GM19035 (cell line): Measurements from ENCODE around the gene HIPK2.

Experiments
- ATAC-seq: cut with Tn5 transposase; IDR thresholded peaks from one replicate; pipeline ENCODE4 v1.9.1; 2021; ENCODE audit not compliant: unreplicated experiment

The HIPK2 gene

DNA sequence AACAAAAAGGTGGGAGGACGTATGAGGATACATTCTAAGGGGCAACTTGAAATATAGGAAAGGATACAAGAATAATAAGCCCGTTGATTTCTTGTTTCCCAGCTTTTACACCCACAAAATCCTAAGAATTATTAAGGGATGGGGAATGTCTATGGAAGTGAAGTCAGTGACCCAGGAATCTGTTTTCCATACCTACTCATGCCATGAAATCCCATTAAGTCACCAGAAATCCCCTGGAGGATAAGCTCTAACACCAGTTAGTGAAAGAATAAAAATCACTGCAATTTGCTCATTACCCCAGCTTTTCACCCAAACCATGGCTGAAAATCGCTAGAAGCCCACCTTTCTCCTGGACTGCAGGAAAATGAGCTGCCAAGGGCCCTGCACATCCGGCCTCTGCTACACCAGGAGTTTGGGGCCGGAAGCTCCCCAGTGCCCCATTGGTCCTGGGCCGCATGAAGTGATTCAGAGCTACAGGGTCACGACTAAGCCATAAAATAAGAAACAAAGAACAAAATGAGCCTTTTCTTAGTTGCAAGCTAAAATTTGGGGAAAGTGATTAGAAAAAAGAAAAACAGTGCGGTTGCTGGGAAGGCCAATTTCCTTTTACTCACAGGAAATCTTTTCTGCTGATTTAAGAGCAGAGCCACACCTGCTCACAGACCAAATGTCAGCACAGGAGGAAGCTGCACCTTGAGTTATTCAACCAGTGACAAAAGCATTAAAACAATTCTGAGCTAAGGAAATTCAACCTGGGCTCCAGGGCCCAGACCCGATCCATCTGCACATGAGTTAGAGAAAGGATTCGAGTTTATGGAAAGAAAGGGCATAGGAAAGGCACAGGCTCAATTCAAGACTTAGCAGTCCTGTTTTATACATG is 40.3 kb downstream of the HIPK2 start:
- ATAC-seq, result no peak

DNA sequence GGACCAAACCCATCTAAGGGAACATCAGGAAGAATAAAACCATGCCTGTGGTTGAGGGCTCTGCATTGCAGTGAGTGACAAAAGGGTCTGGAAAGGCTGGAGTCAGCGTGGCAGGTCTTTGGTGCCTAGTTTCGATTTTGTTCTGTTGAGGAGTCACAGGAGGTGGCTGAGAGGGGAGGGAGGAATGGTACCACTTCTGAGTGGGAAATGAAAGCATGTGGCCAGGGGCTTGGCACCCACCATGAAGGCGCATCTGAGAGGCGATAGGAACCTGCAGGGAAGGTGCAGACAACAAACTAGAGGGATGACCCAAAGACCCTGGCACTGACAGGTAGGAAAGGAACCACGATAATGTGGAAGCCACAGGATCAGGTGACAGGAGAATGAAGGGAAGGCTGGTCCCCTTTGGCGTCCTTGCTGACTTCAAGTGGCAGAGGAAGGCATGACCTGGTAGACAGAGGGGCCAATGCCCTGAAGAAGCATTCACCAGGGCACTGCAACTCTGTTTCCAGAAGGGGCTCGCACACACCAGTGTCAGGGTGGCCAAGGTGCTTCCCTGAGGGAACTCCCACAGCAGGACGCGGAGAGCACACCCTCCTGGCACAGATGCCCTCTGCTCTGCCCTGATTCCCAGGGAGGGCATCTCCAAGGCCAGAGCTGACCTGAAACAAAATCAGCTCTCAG is 41.7 kb downstream of the HIPK2 start:
- no peak for ATAC-seq

GRCh38 chr7:139735466-139735865 is 42.3 kb downstream of the HIPK2 start:
- no peak for ATAC-seq

DNA sequence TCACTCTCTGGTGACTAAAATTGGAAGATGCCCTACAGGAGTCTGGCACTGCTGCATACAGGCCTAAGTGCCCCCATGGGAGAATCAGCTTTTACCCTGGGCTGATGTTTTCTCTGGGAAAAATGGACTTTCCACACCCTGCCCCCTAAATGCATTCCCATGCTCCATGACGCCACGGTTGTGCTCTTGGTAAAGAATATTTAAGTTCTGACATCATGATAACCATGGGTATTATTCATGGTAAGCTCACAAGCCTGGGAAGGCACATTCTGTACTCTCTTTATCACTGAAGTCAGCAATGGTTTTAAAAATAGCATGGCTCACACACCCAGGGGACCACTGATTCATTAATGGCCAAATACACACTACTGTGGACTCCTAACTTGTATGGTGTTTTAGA is 43.4 kb downstream of the HIPK2 start:
- ATAC-seq, result no peak

- no peak for ATAC-seq
Measured at GRCh38 chr7:139733751-139734150, 44.0 kb downstream of the HIPK2 start.

GRCh38 chr7:139732471-139733167 is 45.2 kb downstream of the HIPK2 start:
- ATAC-seq, result no peak

- no peak for ATAC-seq
Measured at GRCh38 chr7:139731802-139732470, 45.9 kb downstream of the HIPK2 start.

- peak; percentile 88 for ATAC-seq
Measured at GRCh38 chr7:139730746-139731612, 46.8 kb downstream of the HIPK2 start.

DNA sequence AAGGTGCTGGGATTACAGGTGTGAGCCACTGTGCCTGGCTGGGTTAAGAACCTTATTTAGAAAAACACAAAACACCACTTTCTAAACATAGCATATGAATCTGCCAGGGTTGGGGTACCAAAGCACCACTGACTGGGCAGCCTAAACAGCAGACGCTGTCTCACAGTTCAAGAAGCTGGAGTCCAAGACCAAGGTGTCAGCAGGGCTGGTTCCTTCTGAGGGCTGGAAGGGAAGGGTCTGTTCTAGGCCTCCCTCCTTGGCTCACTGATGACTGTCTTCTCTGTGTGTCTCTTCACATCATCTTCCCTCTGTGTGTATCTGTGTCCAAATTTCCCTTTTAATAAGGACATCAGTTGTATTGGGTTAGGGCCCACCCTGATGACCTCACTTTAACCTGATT is 49.6 kb downstream of the HIPK2 start:
- ATAC-seq, result no peak

GRCh38 chr7:139727151-139727705 is 50.6 kb downstream of the HIPK2 start:
- no peak for ATAC-seq

- no peak for ATAC-seq
Measured at GRCh38 chr7:139726485-139726869, 51.3 kb downstream of the HIPK2 start.

DNA sequence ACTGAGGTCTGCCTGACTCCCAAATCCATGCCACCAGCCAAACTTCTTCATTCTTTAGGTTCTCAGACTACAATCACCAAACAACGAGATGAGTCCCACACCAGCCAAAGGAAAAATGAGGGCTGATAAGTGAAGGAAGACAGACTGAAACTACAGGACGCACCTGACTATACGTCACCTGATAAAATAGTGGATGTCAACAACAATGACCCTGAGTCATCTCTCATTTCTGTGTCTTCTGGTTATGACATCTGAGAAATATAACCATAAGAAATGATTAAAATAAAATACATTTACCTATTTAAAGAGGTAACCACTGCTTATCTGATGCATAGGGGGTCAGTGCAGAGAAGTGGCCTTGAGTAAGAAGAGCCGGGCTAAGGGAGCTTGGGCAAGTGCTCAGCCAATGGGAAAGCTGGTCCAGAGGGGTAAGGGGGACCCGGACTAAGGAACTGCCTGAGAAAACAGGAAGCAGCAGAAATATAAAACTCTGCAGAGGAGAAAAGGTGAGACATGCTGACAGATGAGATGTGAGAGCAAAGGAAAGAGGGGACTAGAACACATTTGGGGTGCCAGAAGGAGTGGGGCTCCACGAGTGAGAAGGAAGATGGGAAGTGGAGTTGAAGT is 51.8 kb downstream of the HIPK2 start:
- no peak for ATAC-seq

DNA sequence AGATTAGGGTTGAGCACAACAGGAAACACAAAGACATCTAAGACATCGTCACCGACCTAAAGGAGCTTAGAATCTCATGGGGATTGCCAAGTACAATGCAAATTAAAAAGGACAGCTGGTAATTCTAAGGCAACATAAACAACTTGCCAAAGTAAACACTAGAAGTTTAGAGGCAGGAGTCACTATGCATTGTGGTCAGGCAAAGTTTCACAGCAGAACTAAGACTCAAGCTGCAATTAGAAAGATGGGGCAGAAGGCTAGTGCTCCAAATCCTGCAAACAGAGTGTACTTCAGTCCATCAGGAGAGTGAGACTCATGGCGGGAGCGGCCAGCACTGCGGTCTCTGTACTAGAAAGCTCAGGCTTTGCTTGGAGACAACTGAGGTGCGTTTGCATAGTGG is 52.7 kb downstream of the HIPK2 start:
- ATAC-seq, result peak; percentile 87

DNA sequence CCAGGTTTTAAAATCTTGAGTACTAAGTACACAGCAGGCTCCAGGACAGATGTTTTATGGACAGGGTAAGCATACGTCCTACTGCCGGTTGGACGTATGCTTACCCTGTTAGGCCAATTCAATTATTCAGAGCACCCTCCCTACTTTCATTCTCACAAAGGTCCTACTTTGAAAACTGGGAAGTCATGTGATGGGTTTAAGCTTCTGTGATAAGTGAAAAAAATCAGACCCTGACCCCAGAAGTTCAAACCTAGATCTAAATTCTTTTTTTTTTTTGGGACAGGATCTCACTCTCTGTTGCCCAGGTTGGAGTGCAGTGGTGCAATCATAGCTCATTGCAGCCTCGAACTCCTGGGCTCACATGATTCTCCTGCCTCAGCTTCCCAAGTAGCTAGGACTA is 55.2 kb downstream of the HIPK2 start:
- no peak for ATAC-seq

DNA sequence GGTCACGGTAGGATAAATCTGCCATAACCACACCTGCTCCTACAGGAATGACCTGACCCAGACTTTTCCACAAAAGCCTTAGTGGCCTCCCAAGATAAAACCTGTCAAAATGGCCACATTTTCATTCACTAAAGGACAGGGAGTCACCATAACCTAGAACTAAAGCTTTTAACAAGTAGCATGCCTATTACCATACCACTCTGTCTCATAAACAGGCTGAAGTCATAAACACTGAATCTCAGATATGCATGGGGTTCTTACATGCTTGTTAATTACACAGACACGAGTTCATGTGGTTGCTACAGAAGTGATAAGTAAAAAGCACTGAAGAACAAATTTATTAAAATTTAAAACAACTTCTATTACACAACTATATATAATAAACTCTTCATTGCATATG is 56.0 kb downstream of the HIPK2 start:
- ATAC-seq, result no peak

GRCh38 chr7:139721417-139721816 is 56.4 kb downstream of the HIPK2 start:
- no peak for ATAC-seq

DNA sequence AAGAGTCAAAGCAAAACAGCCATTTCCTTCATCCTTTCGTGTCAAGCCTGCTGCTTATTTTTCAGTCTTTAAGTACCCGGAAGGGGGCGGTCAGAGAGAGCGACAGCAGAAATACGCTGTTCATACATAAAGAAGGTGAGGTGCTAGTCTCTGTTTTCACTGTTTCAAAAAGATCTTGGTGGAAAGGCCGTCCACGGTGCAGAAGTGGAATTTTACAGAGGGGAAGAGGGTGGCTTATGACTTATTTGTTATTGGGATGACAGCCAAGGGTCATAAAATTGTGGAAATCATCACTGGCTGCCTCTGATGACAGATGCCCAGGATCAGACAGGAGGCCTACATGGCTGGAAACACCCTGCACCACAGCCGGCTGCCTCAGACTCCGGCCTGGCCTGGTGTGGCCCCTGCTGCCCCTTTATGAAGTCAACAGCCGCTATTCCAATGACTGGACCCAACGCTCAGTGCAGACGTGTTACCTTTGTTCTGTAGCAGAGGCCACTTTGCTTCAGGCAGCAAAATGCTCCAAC is 57.0 kb downstream of the HIPK2 start:
- ATAC-seq, result peak; percentile 38

DNA sequence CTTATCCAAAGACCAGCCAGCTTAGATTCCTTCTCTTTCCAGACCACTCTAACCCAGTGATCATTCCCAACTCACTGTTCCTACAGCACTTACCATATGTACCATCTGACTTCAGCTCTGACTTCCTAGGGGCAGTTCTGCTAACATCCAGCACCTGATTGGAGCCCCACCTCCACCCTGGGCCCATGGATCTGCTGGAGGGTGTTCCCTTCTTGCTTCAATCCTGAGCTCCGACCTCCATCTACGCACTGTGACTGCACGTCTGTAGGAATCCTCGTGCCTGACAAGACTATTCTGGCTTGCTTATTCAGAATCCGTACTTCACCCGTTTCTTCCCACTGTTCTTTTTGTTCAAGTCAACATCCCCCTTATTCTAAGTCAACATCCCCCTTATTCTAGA is 57.6 kb downstream of the HIPK2 start:
- no peak for ATAC-seq

DNA sequence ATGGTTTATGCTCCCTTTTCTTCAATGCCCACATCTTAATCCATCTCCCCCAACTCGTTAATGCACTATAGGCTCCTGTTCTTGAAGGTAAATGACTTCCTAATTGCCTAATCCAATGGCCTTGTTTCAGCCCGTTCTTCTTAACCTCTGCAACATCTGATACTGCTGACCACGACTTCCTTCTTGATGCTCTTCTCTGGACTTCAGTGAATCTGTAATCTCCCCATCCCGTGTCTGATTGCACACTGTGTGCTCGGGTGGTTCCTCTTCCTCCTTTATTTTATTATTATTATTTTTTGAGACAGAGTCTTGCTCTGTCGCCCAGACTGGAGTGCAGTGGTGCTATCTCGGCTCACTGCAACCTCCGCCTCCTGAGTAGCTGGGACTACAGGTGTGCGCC is 58.9 kb downstream of the HIPK2 start:
- no peak for ATAC-seq
